GM10847 (cell line): Measurements from ENCODE around the gene MARCO.

Experiments
- POLR2A ChIP-seq: IDR thresholded peaks from 2 replicates; pipeline ENCODE4 v1.6.1; 2011; ENCODE audit not compliant: insufficient read length; ENCODE audit errors: extremely low read depth

MARCO gene, protein sequence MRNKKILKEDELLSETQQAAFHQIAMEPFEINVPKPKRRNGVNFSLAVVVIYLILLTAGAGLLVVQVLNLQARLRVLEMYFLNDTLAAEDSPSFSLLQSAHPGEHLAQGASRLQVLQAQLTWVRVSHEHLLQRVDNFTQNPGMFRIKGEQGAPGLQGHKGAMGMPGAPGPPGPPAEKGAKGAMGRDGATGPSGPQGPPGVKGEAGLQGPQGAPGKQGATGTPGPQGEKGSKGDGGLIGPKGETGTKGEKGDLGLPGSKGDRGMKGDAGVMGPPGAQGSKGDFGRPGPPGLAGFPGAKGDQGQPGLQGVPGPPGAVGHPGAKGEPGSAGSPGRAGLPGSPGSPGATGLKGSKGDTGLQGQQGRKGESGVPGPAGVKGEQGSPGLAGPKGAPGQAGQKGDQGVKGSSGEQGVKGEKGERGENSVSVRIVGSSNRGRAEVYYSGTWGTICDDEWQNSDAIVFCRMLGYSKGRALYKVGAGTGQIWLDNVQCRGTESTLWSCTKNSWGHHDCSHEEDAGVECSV

DNA sequence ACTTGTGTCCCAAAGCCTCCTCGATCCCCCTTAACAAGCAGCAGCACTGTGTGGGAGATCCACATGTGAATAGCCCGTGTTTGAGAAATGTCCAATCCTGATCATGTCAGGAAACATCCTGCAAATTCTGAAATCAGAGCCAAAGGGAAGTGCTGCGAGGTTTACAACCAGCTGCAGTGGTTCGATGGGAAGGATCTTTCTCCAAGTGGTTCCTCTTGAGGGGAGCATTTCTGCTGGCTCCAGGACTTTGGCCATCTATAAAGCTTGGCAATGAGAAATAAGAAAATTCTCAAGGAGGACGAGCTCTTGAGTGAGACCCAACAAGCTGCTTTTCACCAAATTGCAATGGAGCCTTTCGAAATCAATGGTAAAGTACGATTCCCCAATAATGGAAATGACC, at the start of gene MARCO:
TSS of gene MARCO (plus strand) at position 164 of the 400 bp plus-strand sequence. CDS start at position 271, 107 bp downstream.
- no peak for TF ChIP-seq POLR2A

DNA sequence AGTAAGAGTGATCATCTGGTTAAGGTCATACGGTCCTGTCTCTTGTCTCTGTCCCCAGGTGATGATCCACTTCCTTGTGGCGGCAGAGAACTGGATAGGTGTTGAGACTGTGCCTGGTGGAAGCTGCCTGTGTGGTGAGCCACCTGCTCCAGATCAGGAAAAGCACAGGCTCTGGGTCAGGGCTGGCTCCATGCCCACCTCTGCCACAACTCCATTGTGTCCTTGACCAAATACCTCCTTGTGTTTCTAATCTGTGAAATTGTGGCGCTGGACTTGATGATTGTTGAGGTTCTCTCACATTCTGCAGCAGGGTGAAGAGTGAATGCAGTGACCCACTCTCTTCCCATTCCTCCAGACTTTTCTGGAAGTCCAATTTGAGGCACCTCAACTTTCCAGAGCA, 48.9 kb upstream of the MARCO start:
- no peak for TF ChIP-seq POLR2A

DNA sequence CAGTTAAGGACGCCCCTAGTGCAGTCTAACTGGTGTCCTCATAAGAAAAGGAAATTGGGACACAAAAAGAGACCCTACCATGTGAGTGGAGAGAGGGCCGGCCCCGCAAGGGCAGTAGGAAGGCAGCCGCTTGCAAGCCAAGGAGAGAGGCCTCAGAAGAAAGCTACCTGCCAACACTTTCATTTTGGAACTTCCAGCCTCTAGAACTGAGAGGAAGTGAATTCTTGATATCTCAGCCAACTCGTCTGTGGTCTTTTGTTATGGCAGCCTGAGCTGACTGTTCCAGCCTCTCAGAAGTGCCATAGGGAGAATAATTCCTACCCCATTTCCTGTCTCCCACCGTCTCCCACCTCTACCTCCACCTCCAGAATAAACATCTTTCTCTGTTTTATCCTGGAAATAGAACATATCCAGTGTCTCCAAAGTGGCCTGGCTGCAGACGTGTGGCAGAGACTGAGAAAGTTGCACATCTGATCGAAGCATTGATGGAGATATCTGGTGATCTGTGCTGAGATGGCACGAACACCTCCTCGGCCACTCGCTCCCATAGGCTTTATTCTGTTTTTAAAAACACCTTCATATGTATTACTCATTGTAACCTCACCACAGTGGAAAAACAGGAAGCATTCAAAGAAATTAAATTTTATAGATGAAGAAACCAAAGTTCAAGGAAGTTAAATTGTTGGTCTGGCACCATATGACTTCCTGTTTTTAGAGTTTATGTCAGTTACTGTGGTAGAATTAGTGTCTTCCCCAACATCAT, 39.5 kb upstream of the MARCO start:
- no peak for TF ChIP-seq POLR2A

DNA sequence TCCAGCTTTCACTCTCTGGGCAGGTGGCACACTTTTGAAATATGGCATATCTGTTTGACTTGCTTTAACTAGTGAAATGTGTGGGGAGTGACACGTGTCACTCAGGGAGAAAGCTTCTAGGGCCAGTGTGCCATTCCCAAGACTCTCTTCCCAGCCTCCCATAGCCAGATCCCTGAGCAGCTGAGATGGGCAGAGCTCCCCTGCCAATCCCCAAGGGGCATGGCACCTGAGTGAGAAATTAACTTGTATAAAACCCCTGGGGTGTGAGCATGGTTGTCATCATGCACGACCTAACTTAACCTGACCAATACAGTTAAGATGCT, 39.0 kb upstream of the MARCO start:
- no peak for TF ChIP-seq POLR2A

DNA sequence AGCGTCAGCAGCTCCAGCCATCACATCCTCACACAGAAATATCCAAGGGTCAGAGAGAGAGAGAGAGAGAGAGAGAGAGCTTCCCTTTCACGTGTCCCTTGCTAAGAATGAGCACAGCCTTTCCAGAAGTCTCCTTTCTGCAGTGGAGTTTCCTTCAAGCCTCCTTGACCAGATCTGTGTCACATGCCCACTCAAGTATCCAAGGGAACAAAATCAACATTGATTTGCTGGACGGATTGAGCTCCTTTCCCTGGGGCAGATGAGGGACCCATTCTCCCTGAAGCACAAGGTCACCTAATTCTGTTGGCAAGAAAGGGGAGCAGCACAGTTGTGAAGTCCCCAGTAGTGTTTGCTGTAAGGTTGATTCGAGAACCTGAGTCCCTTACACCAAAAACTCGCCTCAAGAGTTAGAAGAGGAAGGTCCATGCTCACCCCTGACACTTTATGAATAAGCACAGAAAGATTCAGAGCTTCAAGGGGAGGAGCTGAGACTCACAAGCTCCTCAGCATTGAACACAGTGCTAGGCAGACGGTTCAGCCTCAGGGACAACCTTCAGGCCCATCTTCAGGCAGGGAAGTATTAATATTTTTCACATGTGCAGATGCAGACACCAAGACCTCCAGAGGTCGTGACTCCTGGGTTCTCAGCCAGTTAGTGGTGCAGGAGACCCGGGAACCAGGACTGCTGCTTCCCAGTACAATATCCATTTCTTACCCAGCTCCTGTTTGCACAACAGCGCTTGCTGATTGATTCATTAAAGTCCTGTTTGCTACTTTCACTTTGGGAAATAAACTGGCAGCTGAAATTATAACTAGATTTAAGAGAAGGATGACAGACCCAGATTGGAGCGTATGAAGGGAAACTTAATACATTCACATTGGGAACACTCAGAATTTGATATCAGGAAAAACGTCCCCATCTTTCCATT, 38.2 kb upstream of the MARCO start:
- no peak for TF ChIP-seq POLR2A

DNA sequence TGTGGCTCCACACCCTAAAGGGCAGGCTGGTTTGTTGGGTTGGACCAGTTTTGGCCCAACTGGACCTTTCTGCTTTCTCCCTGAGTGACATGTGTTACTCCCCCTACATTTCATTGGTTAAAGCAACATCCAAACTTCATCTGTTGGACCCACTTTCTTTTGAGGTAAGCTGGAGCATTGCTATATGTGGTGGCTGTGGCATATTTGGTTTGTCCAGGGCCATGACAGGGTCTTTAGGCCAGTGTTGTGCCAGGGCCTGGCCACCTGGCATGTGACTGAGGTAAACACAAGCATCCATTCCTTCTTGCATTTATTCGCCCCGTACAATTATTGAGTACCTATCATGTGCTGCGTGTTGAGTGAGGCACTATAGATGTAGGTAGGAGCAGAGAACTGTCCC, 36.8 kb upstream of the MARCO start:
- no peak for TF ChIP-seq POLR2A

DNA sequence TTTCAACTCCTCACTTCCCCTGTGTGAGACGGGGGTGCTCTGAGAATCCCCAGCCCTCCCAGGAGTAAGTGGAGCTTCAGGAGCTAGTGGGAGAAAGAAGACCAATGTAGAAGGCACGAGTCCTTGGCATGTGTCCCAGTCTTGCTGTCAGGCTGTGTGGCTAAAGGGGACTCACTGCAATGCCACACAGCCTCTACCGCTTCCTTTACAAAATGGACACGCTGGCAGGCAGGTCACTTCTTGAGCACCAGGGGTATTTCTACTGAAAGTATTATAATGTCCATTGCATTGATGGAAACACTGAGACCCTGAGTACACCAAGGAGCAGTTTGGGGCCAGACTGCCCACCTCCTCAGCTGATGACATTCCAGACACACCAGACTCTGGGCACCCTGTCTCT, 35.8 kb upstream of the MARCO start:
- no peak for TF ChIP-seq POLR2A

DNA sequence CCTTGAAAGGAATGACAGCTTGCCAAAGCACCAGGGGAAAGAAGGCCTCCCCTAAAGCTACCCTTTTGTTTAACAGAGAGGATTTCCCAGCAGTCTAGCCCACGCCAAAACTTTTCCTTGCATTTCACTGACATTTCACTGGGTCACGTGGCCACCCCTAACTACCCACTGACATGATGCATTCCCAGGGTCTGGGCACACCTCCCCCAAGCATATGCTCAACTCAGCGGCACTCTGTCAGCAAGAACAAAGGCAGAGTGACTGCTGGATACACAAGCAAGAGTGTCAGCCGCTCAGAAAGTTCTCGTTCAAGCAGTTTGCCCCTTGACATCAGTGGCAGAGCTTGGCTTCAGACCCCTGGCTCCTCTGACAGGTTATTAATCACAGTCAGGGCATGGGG, 34.2 kb upstream of the MARCO start:
- no peak for TF ChIP-seq POLR2A

DNA sequence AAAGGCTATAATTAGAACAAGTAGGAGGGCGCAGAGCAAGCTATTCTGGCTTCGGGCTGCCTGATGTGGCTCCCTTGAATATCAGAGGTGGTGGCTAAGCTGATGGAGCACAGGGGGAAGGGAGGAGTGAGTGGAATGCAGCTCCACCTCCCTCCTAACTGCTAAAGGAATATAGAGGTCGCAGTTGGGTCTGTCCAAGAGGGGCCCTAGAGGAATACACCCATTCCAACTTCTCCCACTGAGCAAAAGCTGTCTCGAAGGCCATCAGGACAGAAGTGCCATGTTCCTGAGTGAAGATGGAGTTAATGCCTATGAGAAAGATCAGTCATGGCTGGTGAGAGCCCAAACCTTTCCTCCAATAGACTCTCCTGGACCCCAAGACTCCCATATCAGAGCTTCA, 32.8 kb upstream of the MARCO start:
- TF ChIP-seq POLR2A: no peak

DNA sequence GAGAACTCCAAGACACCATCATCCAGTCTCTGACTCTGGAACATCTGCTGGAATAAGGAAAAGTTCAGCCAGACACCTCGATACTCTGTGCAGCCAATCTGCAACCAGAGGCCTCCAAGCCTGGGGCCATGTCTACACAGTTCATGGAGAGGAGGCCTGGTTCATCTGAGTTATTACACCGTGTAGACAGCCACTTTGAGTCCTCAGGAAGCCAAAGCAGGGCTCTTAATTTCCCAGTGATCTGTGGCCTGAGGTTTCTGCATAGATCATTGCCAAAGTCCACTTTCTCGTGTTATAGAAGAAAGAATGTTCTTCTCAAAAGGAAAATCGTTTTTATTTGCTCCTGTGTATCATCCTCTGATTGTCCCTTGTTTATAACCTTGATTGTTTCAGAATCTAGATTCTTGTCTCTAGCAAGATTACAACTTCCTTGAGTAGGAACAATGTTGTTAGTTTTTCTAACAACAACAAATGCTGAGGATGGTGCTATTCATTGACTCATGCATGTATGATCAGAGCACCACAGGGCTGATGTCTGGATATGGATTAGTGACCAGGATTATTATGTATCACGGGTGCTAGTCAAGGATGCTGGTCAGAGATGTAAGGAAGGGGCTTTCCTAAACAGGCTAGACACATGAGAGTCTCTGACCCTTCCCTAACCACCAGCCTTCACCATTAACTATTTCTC, 30.7 kb upstream of the MARCO start:
- TF ChIP-seq POLR2A: no peak

DNA sequence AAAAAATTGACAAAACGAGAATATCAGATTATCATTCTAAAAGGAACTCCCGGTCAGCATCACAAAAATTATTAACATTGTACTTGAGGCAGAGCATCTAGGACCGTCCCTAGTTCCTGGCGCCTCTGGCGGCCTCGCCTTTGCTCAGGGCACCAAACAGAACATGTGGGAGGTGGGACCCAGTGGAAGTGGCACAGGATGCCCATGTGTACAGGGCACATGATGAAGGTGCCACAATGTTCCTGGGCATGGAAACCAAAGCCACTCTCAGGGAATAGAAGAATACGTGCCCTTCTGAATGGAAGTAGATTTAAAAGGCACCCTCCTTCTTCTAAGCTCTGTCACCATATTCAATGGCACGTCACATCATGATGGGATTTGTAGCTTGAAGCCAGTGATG, 30.1 kb upstream of the MARCO start:
- no peak for TF ChIP-seq POLR2A

DNA sequence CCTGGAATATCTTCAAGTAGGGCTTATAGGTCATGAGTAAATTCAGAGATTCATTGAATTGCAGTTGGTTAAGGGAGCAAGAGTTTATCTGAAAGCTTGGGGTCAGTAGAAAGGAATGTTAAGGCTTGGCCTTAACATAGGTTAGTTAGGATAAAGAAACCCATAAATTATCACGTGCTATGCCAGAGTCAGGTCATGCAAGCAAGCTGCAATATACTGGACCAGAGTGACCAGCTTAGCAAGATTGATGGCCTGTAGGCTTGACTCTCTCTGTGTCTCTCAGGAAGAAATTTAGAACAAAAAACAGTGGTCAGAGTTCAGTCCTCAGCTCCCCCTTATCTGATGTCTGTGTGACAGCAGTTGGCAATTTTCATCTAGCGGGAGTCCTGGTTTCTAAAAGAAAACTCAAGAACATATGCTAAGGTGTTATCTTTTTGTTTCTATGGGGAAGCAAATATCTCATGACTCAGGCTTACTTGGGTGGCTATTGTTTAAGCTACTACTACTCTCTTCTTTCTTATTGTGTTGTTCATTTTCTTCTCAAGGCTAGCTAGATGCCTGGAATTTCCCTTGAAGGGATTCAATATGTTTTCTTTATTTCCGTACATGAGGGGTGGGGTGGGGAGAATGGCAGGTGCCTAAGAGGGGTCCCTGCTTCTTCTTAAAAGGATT, 28.7 kb upstream of the MARCO start:
- no peak for TF ChIP-seq POLR2A

DNA sequence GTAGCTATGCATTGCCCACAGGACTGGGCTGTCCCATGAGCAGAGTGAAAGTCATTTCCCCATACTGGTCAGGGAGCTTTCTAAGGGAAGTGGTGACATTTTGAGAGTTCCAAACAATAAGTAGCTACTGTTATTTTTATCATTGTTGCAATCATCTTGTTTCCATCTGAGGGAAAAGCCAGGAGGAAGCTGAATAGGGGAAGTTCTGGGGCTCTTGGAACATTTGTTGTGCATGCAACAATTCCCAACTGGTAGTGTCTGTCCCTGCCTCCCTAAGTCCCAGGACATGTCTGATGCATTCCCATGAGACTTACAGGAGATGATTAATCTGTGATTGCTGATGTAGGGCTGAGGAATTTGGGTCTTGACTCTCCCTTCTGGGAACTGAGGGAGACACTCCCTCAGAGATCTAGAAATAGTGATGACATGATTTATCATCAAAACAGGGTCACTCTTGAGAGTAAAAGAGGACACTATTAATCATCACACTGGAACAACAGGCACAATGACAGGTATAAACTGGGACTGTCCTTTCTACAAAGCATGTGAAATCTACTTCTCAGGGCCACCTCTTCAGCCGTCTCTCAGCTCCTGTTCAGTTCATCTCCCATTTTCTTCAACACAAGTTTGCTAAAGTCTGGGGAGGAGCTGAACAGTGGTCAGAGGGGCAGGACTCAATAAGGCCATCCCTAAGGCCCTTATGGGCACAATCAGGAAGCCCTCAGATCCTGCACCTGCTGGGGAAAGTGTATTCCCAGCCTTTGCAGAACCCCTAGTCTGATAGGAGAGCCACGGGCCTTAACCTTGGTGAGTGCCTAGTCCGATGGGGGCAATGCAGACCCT, 28.0 kb upstream of the MARCO start:
- no peak for TF ChIP-seq POLR2A
